ENCODE results near the gene TTLL5. TPM values are rescaled to one million over a fixed set of nuclear protein-coding genes. Genes with fewer than 3 reads are reported as not detected.

The TTLL5 gene
- total and polyA plus RNA-seq, 10 of the 15 experiments (the other 5 are each of a cell fraction or from before 2014, with no cell fraction given): 3.2 to 25.9 (median 13.8) TPM

- CTCF ChIA-PET: interaction anchor here (0.7 to 1.3 kb wide), 5 partner anchors 22 to 226 kb away, joined by 3 to 6 read pairs (median 3); no protein-coding TSS in a partner anchor
- Histone ChIP-seq H3K79me2 (ENCODE audit: control insufficient read depth, insufficient read depth, low read length) (no peaks in the 10 kb centered on the region), H3K36me3 (ENCODE audit: control insufficient read depth in 2 of 2, insufficient read depth in 2 of 2, low read length in 1 of 2) (no peaks in the 10 kb centered on the region), H3K9ac (ENCODE audit: control insufficient read depth, insufficient read depth, low read length) (no peak overlapping the region), H3K9me3 (replicated peaks; ENCODE audit: control insufficient read depth, insufficient read depth, low read length) (no peaks in the 10 kb centered on the region), H3K27ac (ENCODE audit: control insufficient read depth, insufficient read depth) (no peak overlapping the region), H2AFZ (ENCODE audit: control insufficient read depth, low read depth, low read length) (no peak overlapping the region), H4K20me1 (ENCODE audit: control insufficient read depth, insufficient read depth) (no peaks in the 10 kb centered on the region), H3K4me2 (ENCODE audit: control insufficient read depth, insufficient read depth) (no peak overlapping the region), H3K27me3 (replicated peaks in 1 of 2; ENCODE audit: control insufficient read depth in 2 of 2, insufficient read depth in 2 of 2, low read length in 1 of 2) (no peaks in the 10 kb centered on the region), H3K4me3 (no peak overlapping the region), H3K4me1 (ENCODE audit: control insufficient read depth, insufficient read depth, low read length) (no peaks in the 10 kb centered on the region)
- SMC1A ChIA-PET (ENCODE audit: uncharacterized antibody, unreplicated experiment): interaction anchor here (1.0 to 2.0 kb wide), 5 partner anchors 9 to 226 kb away, joined by 3 to 7 read pairs (median 5); partner anchors contain the start of gene TGFB3
- RAD21 ChIA-PET (ENCODE audit: unreplicated experiment): interaction anchor here (0.8 to 1.3 kb wide), 3 partner anchors 25 to 48 kb away, joined by 3 to 4 read pairs (median 3); no protein-coding TSS in a partner anchor
- 43% methylated on average over 2 of the region's 2 CpGs for WGBS (ENCODE audit: insufficient coverage, insufficient replicate concordance, low lambda C conversion rate, missing lambda C conversion rate)
- ATAC-seq: no peak
- no TSS peak for BruUV-seq (replicated peaks)
- intact Hi-C loops (cut with micrococcal nuclease; ENCODE audit: unreplicated experiment): no loop called here
- no peak for DNase-seq (ENCODE audit: low read depth, low spot score)
- in situ Hi-C loops (cut with MboI): no loop called here
- POLR2A ChIA-PET: no interaction called here
- FAIRE-seq: no peak
- TF ChIP-seq, protein P1, sequence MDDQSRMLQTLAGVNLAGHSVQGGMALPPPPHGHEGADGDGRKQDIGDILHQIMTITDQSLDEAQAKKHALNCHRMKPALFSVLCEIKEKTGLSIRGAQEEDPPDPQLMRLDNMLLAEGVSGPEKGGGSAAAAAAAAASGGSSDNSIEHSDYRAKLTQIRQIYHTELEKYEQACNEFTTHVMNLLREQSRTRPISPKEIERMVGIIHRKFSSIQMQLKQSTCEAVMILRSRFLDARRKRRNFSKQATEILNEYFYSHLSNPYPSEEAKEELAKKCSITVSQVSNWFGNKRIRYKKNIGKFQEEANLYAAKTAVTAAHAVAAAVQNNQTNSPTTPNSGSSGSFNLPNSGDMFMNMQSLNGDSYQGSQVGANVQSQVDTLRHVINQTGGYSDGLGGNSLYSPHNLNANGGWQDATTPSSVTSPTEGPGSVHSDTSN (IDR thresholded peaks at IDR 0.05; ENCODE audit: insufficient replicate concordance, low read depth, low read length): no peak
- TF ChIP-seq ATF7 (IDR thresholded peaks at IDR 0.05; ENCODE audit: low read depth): no peak
- TF ChIP-seq ZNF592 (IDR thresholded peaks at IDR 0.05): no peak
- no peak for TF ChIP-seq CBFB (IDR thresholded peaks at IDR 0.05; ENCODE audit: low read depth)
- no peak for TF ChIP-seq FOS (IDR thresholded peaks at IDR 0.05; ENCODE audit: borderline replicate concordance, extremely low read depth, insufficient read length)
- TF ChIP-seq, protein P2, sequence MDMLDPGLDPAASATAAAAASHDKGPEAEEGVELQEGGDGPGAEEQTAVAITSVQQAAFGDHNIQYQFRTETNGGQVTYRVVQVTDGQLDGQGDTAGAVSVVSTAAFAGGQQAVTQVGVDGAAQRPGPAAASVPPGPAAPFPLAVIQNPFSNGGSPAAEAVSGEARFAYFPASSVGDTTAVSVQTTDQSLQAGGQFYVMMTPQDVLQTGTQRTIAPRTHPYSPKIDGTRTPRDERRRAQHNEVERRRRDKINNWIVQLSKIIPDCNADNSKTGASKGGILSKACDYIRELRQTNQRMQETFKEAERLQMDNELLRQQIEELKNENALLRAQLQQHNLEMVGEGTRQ (IDR thresholded peaks at IDR 0.05; ENCODE audit: borderline replicate concordance, low read depth, low read length): no peak
- TF ChIP-seq, protein P3, sequence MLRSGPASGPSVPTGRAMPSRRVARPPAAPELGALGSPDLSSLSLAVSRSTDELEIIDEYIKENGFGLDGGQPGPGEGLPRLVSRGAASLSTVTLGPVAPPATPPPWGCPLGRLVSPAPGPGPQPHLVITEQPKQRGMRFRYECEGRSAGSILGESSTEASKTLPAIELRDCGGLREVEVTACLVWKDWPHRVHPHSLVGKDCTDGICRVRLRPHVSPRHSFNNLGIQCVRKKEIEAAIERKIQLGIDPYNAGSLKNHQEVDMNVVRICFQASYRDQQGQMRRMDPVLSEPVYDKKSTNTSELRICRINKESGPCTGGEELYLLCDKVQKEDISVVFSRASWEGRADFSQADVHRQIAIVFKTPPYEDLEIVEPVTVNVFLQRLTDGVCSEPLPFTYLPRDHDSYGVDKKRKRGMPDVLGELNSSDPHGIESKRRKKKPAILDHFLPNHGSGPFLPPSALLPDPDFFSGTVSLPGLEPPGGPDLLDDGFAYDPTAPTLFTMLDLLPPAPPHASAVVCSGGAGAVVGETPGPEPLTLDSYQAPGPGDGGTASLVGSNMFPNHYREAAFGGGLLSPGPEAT (IDR thresholded peaks at IDR 0.05; ENCODE audit: low read depth): no peak
- no peak for TF ChIP-seq RELA (IDR thresholded peaks at IDR 0.05; ENCODE audit: borderline replicate concordance, partially characterized antibody)
- TF ChIP-seq, protein P4, sequence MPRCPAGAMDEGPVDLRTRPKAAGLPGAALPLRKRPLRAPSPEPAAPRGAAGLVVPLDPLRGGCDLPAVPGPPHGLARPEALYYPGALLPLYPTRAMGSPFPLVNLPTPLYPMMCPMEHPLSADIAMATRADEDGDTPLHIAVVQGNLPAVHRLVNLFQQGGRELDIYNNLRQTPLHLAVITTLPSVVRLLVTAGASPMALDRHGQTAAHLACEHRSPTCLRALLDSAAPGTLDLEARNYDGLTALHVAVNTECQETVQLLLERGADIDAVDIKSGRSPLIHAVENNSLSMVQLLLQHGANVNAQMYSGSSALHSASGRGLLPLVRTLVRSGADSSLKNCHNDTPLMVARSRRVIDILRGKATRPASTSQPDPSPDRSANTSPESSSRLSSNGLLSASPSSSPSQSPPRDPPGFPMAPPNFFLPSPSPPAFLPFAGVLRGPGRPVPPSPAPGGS (IDR thresholded peaks at IDR 0.05; ENCODE audit: borderline replicate concordance, insufficient read depth, low read depth, low read length, poor library complexity, severe bottlenecking): no peak
- no peak for TF ChIP-seq POLR2A (IDR thresholded peaks at IDR 0.05; ENCODE audit: low read depth, low read length)
- no peak for TF ChIP-seq CREB1 (IDR thresholded peaks at IDR 0.05; ENCODE audit: low read depth)
- TF ChIP-seq ZNF207 (IDR thresholded peaks at IDR 0.05; ENCODE audit: borderline replicate concordance): no peak
Measured at GRCh38 chr14:75934998-75935628, 274.1 kb downstream of the TTLL5 start.
